Measurements from ENCODE around the gene TOB1.

Gene TOB1

GRCh38 chr17:50825188-50825587, 41.0 kb downstream of the TOB1 start:
- TF ChIP-seq FOXP2 (optimal IDR thresholded peaks at IDR 0.05; ENCODE audit: borderline replicate concordance, extremely low read depth, extremely low read length, insufficient read depth) (no peak), REST (IDR thresholded peaks at IDR 0.05; ENCODE audit: insufficient read depth in 1 of 2, low read depth in 2 of 2, low read length in 2 of 2) (no peak), TAF1 (IDR thresholded peaks at IDR 0.05; ENCODE audit: borderline replicate concordance, insufficient read depth, low read length) (no peak), POLR2AphosphoS5 (IDR thresholded peaks at IDR 0.05; ENCODE audit: low read depth, low read length) (no peak), SIN3A (IDR thresholded peaks at IDR 0.05; ENCODE audit: borderline replicate concordance, insufficient read depth, low read length) (no peak)

GRCh38 chr17:50824429-50824828, 41.7 kb downstream of the TOB1 start:
- TF ChIP-seq REST (IDR thresholded peaks at IDR 0.05; ENCODE audit: insufficient read depth in 1 of 2, low read depth in 2 of 2, low read length in 2 of 2) (no peak), SIN3A (IDR thresholded peaks at IDR 0.05; ENCODE audit: borderline replicate concordance, insufficient read depth, low read length) (no peak), TAF1 (IDR thresholded peaks at IDR 0.05; ENCODE audit: borderline replicate concordance, insufficient read depth, low read length) (no peak), FOXP2 (optimal IDR thresholded peaks at IDR 0.05; ENCODE audit: borderline replicate concordance, extremely low read depth, extremely low read length, insufficient read depth) (no peak), POLR2AphosphoS5 (IDR thresholded peaks at IDR 0.05; ENCODE audit: low read depth, low read length) (no peak)

- no peak for TF ChIP-seq REST (IDR thresholded peaks at IDR 0.05; ENCODE audit: insufficient read depth in 1 of 2, low read depth in 2 of 2, low read length in 2 of 2)
- TF ChIP-seq TAF1 (IDR thresholded peaks at IDR 0.05; ENCODE audit: borderline replicate concordance, insufficient read depth, low read length): no peak
- TF ChIP-seq SIN3A (IDR thresholded peaks at IDR 0.05; ENCODE audit: borderline replicate concordance, insufficient read depth, low read length): no peak
- TF ChIP-seq POLR2AphosphoS5 (IDR thresholded peaks at IDR 0.05; ENCODE audit: low read depth, low read length): no peak
- TF ChIP-seq FOXP2 (optimal IDR thresholded peaks at IDR 0.05; ENCODE audit: borderline replicate concordance, extremely low read depth, extremely low read length, insufficient read depth): no peak
Measured at GRCh38 chr17:50822550-50822949, 43.6 kb downstream of the TOB1 start.

- TF ChIP-seq REST (IDR thresholded peaks at IDR 0.05; ENCODE audit: insufficient read depth in 1 of 2, low read depth in 2 of 2, low read length in 2 of 2) (no peak), SIN3A (IDR thresholded peaks at IDR 0.05; ENCODE audit: borderline replicate concordance, insufficient read depth, low read length) (no peak), POLR2AphosphoS5 (IDR thresholded peaks at IDR 0.05; ENCODE audit: low read depth, low read length) (no peak), FOXP2 (optimal IDR thresholded peaks at IDR 0.05; ENCODE audit: borderline replicate concordance, extremely low read depth, extremely low read length, insufficient read depth) (no peak), TAF1 (IDR thresholded peaks at IDR 0.05; ENCODE audit: borderline replicate concordance, insufficient read depth, low read length) (no peak)
Measured at GRCh38 chr17:50820651-50821050, 45.5 kb downstream of the TOB1 start.
